Smooth muscle cell (in vitro differentiated cells): ENCODE measurements around the gene C2orf68. TPM values are rescaled to one million over a fixed set of nuclear protein-coding genes. Genes with fewer than 3 reads are reported as not detected.

Source experiments
- DNase-seq: peaks from one replicate; lab custom pipeline; 2025; ENCODE audit not compliant: unreplicated experiment; lab: John Stamatoyannopoulos, UW
- H2AFZ ChIP-seq: fragments of 200-600 bp; sonication (generic); 2 replicates; pipeline ENCODE4 v1.6.0; 2016; ENCODE audit warnings: antibody characterized with exemption, low read depth, mild to moderate bottlenecking
- H3F3A ChIP-seq: fragments of 200-600 bp; sonication (generic); 2 replicates; pipeline ENCODE4 v1.6.0; 2017; ENCODE audit warnings: antibody characterized with exemption, low read depth
- H3K27ac ChIP-seq: fragments of 200-600 bp; sonication (generic); 2 replicates; pipeline ENCODE4 v1.5.1; 2016; ENCODE audit warnings: low read depth, mild to moderate bottlenecking
- H3K27me3 ChIP-seq: fragments of 200-600 bp; sonication (generic); 2 replicates; pipeline ENCODE4 v1.6.1; 2016; ENCODE audit warnings: low read depth, mild to moderate bottlenecking
- H3K36me3 ChIP-seq: fragments of 200-600 bp; sonication (generic); 2 replicates; pipeline ENCODE4 v1.5.1; 2016; ENCODE audit warnings: low read depth
- H3K4me1 ChIP-seq: fragments of 200-600 bp; sonication (generic); 2 replicates; pipeline ENCODE4 v1.5.1; 2016; ENCODE audit warnings: low read depth
- H3K4me2 ChIP-seq: fragments of 200-600 bp; sonication (generic); 2 replicates; pipeline ENCODE4 v1.6.0; 2016; ENCODE audit warnings: mild to moderate bottlenecking
- H3K4me3 ChIP-seq: fragments of 200-600 bp; sonication (generic); 2 replicates; pipeline ENCODE4 v1.5.1; 2016; ENCODE audit warnings: mild to moderate bottlenecking
- H3K79me2 ChIP-seq: fragments of 200-600 bp; sonication (generic); 2 replicates; pipeline ENCODE4 v1.6.0; 2016; ENCODE audit warnings: low read depth, mild to moderate bottlenecking
- H3K9ac ChIP-seq: fragments of 200-600 bp; sonication (generic); 2 replicates; pipeline ENCODE4 v1.6.0; 2016; ENCODE audit warnings: low read depth
- H3K9me3 ChIP-seq: fragments of 200-600 bp; sonication (generic); replicated peaks from 2 replicates; pipeline ENCODE4 v1.5.1; 2016; ENCODE audit warnings: low read depth
- H4K20me1 ChIP-seq: fragments of 200-600 bp; sonication (generic); 2 replicates; pipeline ENCODE4 v1.6.0; 2016; ENCODE audit warnings: low read depth
- CTCF ChIP-seq: fragments of 200-600 bp; sonication (generic); IDR thresholded peaks from 2 replicates; pipeline ENCODE4 v1.5.1; 2017; ENCODE audit warnings: borderline replicate concordance, mild to moderate bottlenecking, antibody characterized with exemption; ENCODE audit not compliant: insufficient read depth, poor library complexity, severe bottlenecking
- WGBS: methylation state at CpG from one replicate; pipeline ENCODE4 v1.1.7; 2016; ENCODE audit warnings: low lambda C conversion rate; 5-methylcytosine and 5-hydroxymethylcytosine counted together
- polyA plus RNA-seq: library from polyadenylated mRNA; unstranded; fragments of >200 nt; fragmentation: Nextera tagmentation; extraction: Ambion mirVana; gene quantifications from 2 replicates; pipeline ENCODE4 v1.2.1, GENCODE V29; 2016
- total RNA-seq: library from RNA; depleted of rRNA; stranded (reverse); fragments of >200 nt; gene quantifications from 2 replicates; pipeline ENCODE4 v1.2.3, GENCODE V29; 2014

The C2orf68 gene
- total and polyA plus RNA-seq, 2 experiments from 2014 or later, result 7.9 to 10.1 TPM

GRCh38 chr2:85600235-85600575 is 11.7 kb downstream of the C2orf68 start:
- Histone ChIP-seq H3K79me2 (peaks cover 29% of the 10 kb centered on the region), H3K27ac (no peak overlapping the region), H3K4me2 (no peak overlapping the region), H3K9ac (no peak overlapping the region), H3K9me3 (no peaks in the 10 kb centered on the region), H2AFZ (no peak overlapping the region), H3K4me1 (peaks cover 14% of the 10 kb centered on the region), H3K4me3 (no peak overlapping the region), H3F3A (no peaks in the 10 kb centered on the region), H3K36me3 (no peaks in the 10 kb centered on the region), H4K20me1 (peaks cover 21% of the 10 kb centered on the region), H3K27me3 (no peaks in the 10 kb centered on the region)
- no peak for TF ChIP-seq CTCF
- 93% methylated on average over 3 of the region's 3 CpGs for WGBS
- DNase-seq, result no peak

- H3K9me3 ChIP-seq, result no peaks in the 10 kb centered on the region
- no peak overlapping the region for H3K4me2 ChIP-seq
- WGBS, result 92% methylated on average over 17 of the region's 17 CpGs
- H3K4me3 ChIP-seq, result no peak overlapping the region
- no peak overlapping the region for H2AFZ ChIP-seq
- no peak for TF ChIP-seq CTCF
- peaks cover 14% of the 10 kb centered on the region for H3K4me1 ChIP-seq
- no peak overlapping the region for H3K27ac ChIP-seq
- no peaks in the 10 kb centered on the region for H3K27me3 ChIP-seq
- peaks cover 28% of the 10 kb centered on the region for H3K79me2 ChIP-seq
- H3F3A ChIP-seq, result no peaks in the 10 kb centered on the region
- no peak overlapping the region for H3K9ac ChIP-seq
- H4K20me1 ChIP-seq, result peaks cover 20% of the 10 kb centered on the region
- no peak for DNase-seq
- no peaks in the 10 kb centered on the region for H3K36me3 ChIP-seq
Observed at GRCh38 chr2:85599468-85600234, 12.2 kb downstream of the C2orf68 start.

- peaks cover 15% of the 10 kb centered on the region for H4K20me1 ChIP-seq
- WGBS, result 93% methylated on average over 14 of the region's 14 CpGs
Observed at GRCh38 chr2:85598594-85599340, 13.1 kb downstream of the C2orf68 start.

More at GRCh38 chr2:85598594-85599340, 13.1 kb downstream of the C2orf68 start:
- H3K9me3 ChIP-seq, result no peaks in the 10 kb centered on the region
- no peak for TF ChIP-seq CTCF
- no peaks in the 10 kb centered on the region for H3F3A ChIP-seq
- H3K4me3 ChIP-seq, result no peak overlapping the region
- no peaks in the 10 kb centered on the region for H3K27me3 ChIP-seq
- peaks cover 19% of the 10 kb centered on the region for H3K79me2 ChIP-seq
- H2AFZ ChIP-seq, result no peak overlapping the region
- no peak overlapping the region for H3K4me2 ChIP-seq
- no peaks in the 10 kb centered on the region for H3K36me3 ChIP-seq
- no peak overlapping the region for H3K27ac ChIP-seq
- H3K9ac ChIP-seq, result no peak overlapping the region
- H3K4me1 ChIP-seq, result peaks cover 13% of the 10 kb centered on the region
- no peak for DNase-seq
